Stimulated activated naive B cell treated with anti-CD40 and anti-IgM and Interleukin-4, amounts not matched to agents 10 μg/mL and 1 μg/mL and 100 μg/mL, for 72 hours (primary cell): ENCODE data around the gene PFDN1.

ENCODE experiments used
- ATAC-seq, 2 donors: fragments of 150-1000 bp; cut with Tn5 transposase; replicated peaks; 2 replicates each; pipeline ENCODE4 v1.10.0; 2021; ENCODE audit warnings: moderate library complexity in 1 of 2
- DNase-seq: peaks from one replicate; pipeline ENCODE4 v3.0.0; 2021
- H3K27ac Mint-ChIP-seq: one replicate; pipeline ENCODE4 v1.8.0; 2022; ENCODE audit warnings: mild to moderate bottlenecking, mixed read lengths
- H3K27me3 Mint-ChIP-seq, 2 donors: one replicate each; pipeline ENCODE4 v1.8.0; 2022; ENCODE audit warnings: mixed read lengths in 2 of 2
- H3K36me3 Mint-ChIP-seq, 2 donors: one replicate each; pipeline ENCODE4 v1.8.0; 2022; ENCODE audit warnings: mixed read lengths in 2 of 2, mild to moderate bottlenecking in 1 of 2
- H3K4me1 Mint-ChIP-seq, 2 donors: one replicate each; pipeline ENCODE4 v1.8.0; 2022; ENCODE audit warnings: mixed read lengths in 2 of 2, mild to moderate bottlenecking in 1 of 2
- H3K4me3 Mint-ChIP-seq, 2 donors: one replicate each; pipeline ENCODE4 v1.8.0; 2022; ENCODE audit warnings: mild to moderate bottlenecking in 2 of 2, mixed read lengths in 2 of 2, moderate library complexity in 1 of 2
- H3K9me3 Mint-ChIP-seq, 2 donors: one replicate each; pipeline ENCODE4 v1.8.0; 2022; ENCODE audit warnings: mixed read lengths in 2 of 2, mild to moderate bottlenecking in 1 of 2

Gene PFDN1

GRCh38 chr5:140253985-140254384 is 48.9 kb downstream of the PFDN1 start:
- no peaks in the 10 kb centered on the region for H3K27me3 Mint-ChIP-seq
- DNase-seq (no peak), ATAC-seq (no peak)
- no peaks in the 10 kb centered on the region for H3K9me3 Mint-ChIP-seq
- H3K36me3 Mint-ChIP-seq, result peaks cover 24 to 32% of the 10 kb centered on the region in 2 donors
- H3K27ac Mint-ChIP-seq, result no peak overlapping the region
- H3K4me3 Mint-ChIP-seq, result no peak overlapping the region
- peaks cover 31 to 37% of the 10 kb centered on the region in 2 donors for H3K4me1 Mint-ChIP-seq

GRCh38 chr5:140252470-140253126 is 50.3 kb downstream of the PFDN1 start:
- Mint-ChIP-seq H3K4me3 (no peak overlapping the region), H3K27me3 (no peaks in the 10 kb centered on the region), H3K27ac (peak overlapping the region; percentile 15), H3K36me3 (peaks cover 12 to 18% of the 10 kb centered on the region in 2 donors), H3K4me1 (peaks cover 28 to 32% of the 10 kb centered on the region in 2 donors), H3K9me3 (no peaks in the 10 kb centered on the region)
- ATAC-seq, result no peak
- DNase-seq, result no peak

GRCh38 chr5:140251527-140251973 is 51.4 kb downstream of the PFDN1 start:
- H3K36me3 Mint-ChIP-seq, result peaks cover 7 to 13% of the 10 kb centered on the region in 2 donors
- DNase-seq, result peak; percentile 53
- peaks cover 27 to 32% of the 10 kb centered on the region in 2 donors for H3K4me1 Mint-ChIP-seq
- H3K4me3 Mint-ChIP-seq, result peak overlapping the region in 1 of 2 donors; percentile 19
- H3K27ac Mint-ChIP-seq, result no peak overlapping the region
- ATAC-seq, result peak; percentile 93 to 96
- H3K9me3 Mint-ChIP-seq, result no peaks in the 10 kb centered on the region
- no peaks in the 10 kb centered on the region for H3K27me3 Mint-ChIP-seq

GRCh38 chr5:140250386-140250785 is 52.5 kb downstream of the PFDN1 start:
- peaks cover 33 to 36% of the 10 kb centered on the region in 2 donors for H3K4me1 Mint-ChIP-seq

GRCh38 chr5:140249536-140249935 is 53.4 kb downstream of the PFDN1 start:
- H3K36me3 Mint-ChIP-seq, result peaks cover 16 to 27% of the 10 kb centered on the region in 2 donors
- DNase-seq (no peak), ATAC-seq (peak; percentile 29 to 41)
- H3K4me1 Mint-ChIP-seq, result peaks cover 40 to 45% of the 10 kb centered on the region in 2 donors
- H3K9me3 Mint-ChIP-seq, result no peaks in the 10 kb centered on the region
- no peak overlapping the region for H3K27ac Mint-ChIP-seq
- H3K27me3 Mint-ChIP-seq, result no peaks in the 10 kb centered on the region
- H3K4me3 Mint-ChIP-seq, result no peak overlapping the region

More at GRCh38 chr5:140250386-140250785, 52.5 kb downstream of the PFDN1 start:
- peaks cover 11 to 19% of the 10 kb centered on the region in 2 donors for H3K36me3 Mint-ChIP-seq
- no peak overlapping the region for H3K27ac Mint-ChIP-seq
- no peaks in the 10 kb centered on the region for H3K27me3 Mint-ChIP-seq
- H3K9me3 Mint-ChIP-seq, result no peaks in the 10 kb centered on the region
- DNase-seq, result no peak
- no peak overlapping the region for H3K4me3 Mint-ChIP-seq
- ATAC-seq, result no peak

- no peak for ATAC-seq
- Mint-ChIP-seq H3K36me3 (peaks cover 19 to 30% of the 10 kb centered on the region in 2 donors), H3K27ac (no peak overlapping the region), H3K4me1 (peaks cover 43 to 47% of the 10 kb centered on the region in 2 donors), H3K4me3 (no peak overlapping the region), H3K9me3 (no peaks in the 10 kb centered on the region), H3K27me3 (no peaks in the 10 kb centered on the region)
- DNase-seq, result no peak
Measured at GRCh38 chr5:140248414-140248813, 54.5 kb downstream of the PFDN1 start.

GRCh38 chr5:140246378-140247122 is 56.4 kb downstream of the PFDN1 start:
- no peak overlapping the region for H3K4me3 Mint-ChIP-seq
- no peaks in the 10 kb centered on the region for H3K27me3 Mint-ChIP-seq
- H3K36me3 Mint-ChIP-seq, result peaks cover 21 to 33% of the 10 kb centered on the region in 2 donors
- ATAC-seq (no peak), DNase-seq (no peak)
- H3K9me3 Mint-ChIP-seq, result no peaks in the 10 kb centered on the region
- H3K4me1 Mint-ChIP-seq, result peaks cover 31 to 33% of the 10 kb centered on the region in 2 donors
- H3K27ac Mint-ChIP-seq, result no peak overlapping the region

GRCh38 chr5:140245926-140246325 is 57.0 kb downstream of the PFDN1 start:
- Mint-ChIP-seq H3K9me3 (no peaks in the 10 kb centered on the region), H3K27me3 (no peaks in the 10 kb centered on the region), H3K4me3 (no peak overlapping the region), H3K4me1 (peaks cover 28% of the 10 kb centered on the region in 2 donors), H3K36me3 (peaks cover 21 to 33% of the 10 kb centered on the region in 2 donors), H3K27ac (no peak overlapping the region)
- DNase-seq (no peak), ATAC-seq (no peak)

- H3K4me3 Mint-ChIP-seq, result no peak overlapping the region
- DNase-seq, result no peak
- H3K27ac Mint-ChIP-seq, result peak overlapping the region; percentile 6
- H3K9me3 Mint-ChIP-seq, result no peaks in the 10 kb centered on the region
- peaks cover 24 to 28% of the 10 kb centered on the region in 2 donors for H3K4me1 Mint-ChIP-seq
- peaks cover 18 to 29% of the 10 kb centered on the region in 2 donors for H3K36me3 Mint-ChIP-seq
- H3K27me3 Mint-ChIP-seq, result no peaks in the 10 kb centered on the region
- peak in 1 of 2 donors; percentile 36 for ATAC-seq
Measured at GRCh38 chr5:140245341-140245740, 57.6 kb downstream of the PFDN1 start.

- DNase-seq, result peak; percentile 68
- H3K27me3 Mint-ChIP-seq, result no peaks in the 10 kb centered on the region
- peak; percentile 77 to 86 for ATAC-seq
- peaks cover 14 to 24% of the 10 kb centered on the region in 2 donors for H3K36me3 Mint-ChIP-seq
- no peak overlapping the region for H3K27ac Mint-ChIP-seq
- H3K4me3 Mint-ChIP-seq, result no peak overlapping the region
- H3K4me1 Mint-ChIP-seq, result peaks cover 20% of the 10 kb centered on the region in 2 donors
- H3K9me3 Mint-ChIP-seq, result no peaks in the 10 kb centered on the region
Measured at GRCh38 chr5:140244525-140245025, 58.3 kb downstream of the PFDN1 start.

- ATAC-seq (no peak), DNase-seq (no peak)
- Mint-ChIP-seq H3K4me1 (peaks cover 15 to 17% of the 10 kb centered on the region in 2 donors), H3K4me3 (no peak overlapping the region), H3K9me3 (no peaks in the 10 kb centered on the region), H3K36me3 (peaks cover 14 to 20% of the 10 kb centered on the region in 2 donors), H3K27ac (no peak overlapping the region), H3K27me3 (no peaks in the 10 kb centered on the region)
Measured at GRCh38 chr5:140243706-140244250, 59.1 kb downstream of the PFDN1 start.

- Mint-ChIP-seq H3K27me3 (no peaks in the 10 kb centered on the region), H3K4me1 (peaks cover 15 to 17% of the 10 kb centered on the region in 2 donors), H3K27ac (no peak overlapping the region), H3K4me3 (no peak overlapping the region), H3K36me3 (peaks cover 14 to 23% of the 10 kb centered on the region in 2 donors), H3K9me3 (no peaks in the 10 kb centered on the region)
- DNase-seq, result no peak
- no peak for ATAC-seq
Measured at GRCh38 chr5:140242890-140243585, 59.9 kb downstream of the PFDN1 start.

- Mint-ChIP-seq H3K27me3 (no peaks in the 10 kb centered on the region), H3K36me3 (peaks cover 14 to 23% of the 10 kb centered on the region in 2 donors), H3K27ac (no peak overlapping the region), H3K4me1 (peaks cover 15 to 17% of the 10 kb centered on the region in 2 donors), H3K4me3 (no peak overlapping the region), H3K9me3 (no peaks in the 10 kb centered on the region)
- no peak for ATAC-seq
- DNase-seq, result no peak
Measured at GRCh38 chr5:140242099-140242498, 60.8 kb downstream of the PFDN1 start.
